Subcutaneous adipose tissue (tissue), 4 donors: ENCODE data around the gene BMERB1. TPM values are rescaled to one million over a fixed set of nuclear protein-coding genes. Genes with fewer than 3 reads are reported as not detected.

Experiments
- total RNA-seq, 4 donors: library from RNA; depleted of rRNA; stranded (reverse); fragments of >200 nt; gene quantifications; one replicate each; pipeline ENCODE4 v1.1.0, GENCODE V29; 2016
- TF ChIP-seq, protein P1 (sequence below): fragments of 450-650 bp; IDR thresholded peaks from one replicate; pipeline ENCODE4 v1.5.1; 2016; ENCODE audit warnings: low read depth, mild to moderate bottlenecking, control low read depth, antibody characterized with exemption, moderate library complexity

The BMERB1 gene
- total RNA-seq, 4 donors from 2014 or later: 21.8 to 72.2 (median 34.9) TPM

GRCh38 chr16:15507959-15508627 is 73.7 kb downstream of the BMERB1 start:
- TF ChIP-seq, protein P1, sequence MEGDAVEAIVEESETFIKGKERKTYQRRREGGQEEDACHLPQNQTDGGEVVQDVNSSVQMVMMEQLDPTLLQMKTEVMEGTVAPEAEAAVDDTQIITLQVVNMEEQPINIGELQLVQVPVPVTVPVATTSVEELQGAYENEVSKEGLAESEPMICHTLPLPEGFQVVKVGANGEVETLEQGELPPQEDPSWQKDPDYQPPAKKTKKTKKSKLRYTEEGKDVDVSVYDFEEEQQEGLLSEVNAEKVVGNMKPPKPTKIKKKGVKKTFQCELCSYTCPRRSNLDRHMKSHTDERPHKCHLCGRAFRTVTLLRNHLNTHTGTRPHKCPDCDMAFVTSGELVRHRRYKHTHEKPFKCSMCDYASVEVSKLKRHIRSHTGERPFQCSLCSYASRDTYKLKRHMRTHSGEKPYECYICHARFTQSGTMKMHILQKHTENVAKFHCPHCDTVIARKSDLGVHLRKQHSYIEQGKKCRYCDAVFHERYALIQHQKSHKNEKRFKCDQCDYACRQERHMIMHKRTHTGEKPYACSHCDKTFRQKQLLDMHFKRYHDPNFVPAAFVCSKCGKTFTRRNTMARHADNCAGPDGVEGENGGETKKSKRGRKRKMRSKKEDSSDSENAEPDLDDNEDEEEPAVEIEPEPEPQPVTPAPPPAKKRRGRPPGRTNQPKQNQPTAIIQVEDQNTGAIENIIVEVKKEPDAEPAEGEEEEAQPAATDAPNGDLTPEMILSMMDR: no peak

- TF ChIP-seq, protein P1: no peak
Observed at GRCh38 chr16:15509051-15509592, 74.7 kb downstream of the BMERB1 start.

DNA sequence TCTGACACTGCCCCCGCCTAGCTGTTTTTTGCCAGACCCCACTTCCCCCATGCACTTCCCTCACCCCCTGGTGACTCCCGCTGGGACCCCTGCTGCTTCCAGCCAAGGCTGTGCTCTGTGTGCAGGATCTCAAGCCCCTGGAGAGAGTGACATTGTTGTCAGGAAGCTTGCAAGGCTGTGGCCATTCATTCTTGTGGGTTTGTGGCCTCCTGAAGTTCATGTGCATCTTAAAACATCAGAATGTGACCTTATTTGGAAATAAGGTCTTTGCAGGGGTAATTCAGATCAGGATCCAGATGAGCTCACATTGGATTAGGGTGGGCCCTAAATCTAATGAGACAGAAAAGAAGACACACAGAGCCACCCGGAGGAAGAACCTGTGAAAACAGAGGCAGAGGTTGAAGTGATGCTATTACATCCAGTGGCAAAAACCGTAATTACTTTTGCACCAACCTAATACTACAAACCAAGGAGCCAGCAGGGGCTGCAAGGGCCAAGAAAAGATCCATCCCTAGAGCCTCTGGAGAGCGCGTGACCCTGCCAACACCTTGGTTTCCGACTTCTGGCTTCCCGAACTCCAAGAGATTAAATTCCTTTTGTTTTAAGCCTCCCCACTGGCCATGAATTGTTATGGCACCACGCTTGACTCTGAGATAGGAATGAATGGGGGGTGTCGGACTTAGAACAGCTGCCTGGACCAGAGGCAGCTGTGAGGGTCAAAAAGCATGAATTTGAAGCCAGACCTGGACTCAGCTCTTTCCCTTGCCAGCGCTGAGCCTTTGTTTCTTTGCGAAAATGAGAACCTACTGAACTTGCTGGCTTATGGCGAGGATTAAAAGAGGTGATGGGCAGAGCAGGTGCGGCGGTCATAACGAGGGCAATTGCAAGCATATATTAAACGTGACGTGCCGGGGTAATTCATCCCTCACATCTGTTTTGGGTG is 75.5 kb downstream of the BMERB1 start:
- TF ChIP-seq, protein P1: no peak

DNA sequence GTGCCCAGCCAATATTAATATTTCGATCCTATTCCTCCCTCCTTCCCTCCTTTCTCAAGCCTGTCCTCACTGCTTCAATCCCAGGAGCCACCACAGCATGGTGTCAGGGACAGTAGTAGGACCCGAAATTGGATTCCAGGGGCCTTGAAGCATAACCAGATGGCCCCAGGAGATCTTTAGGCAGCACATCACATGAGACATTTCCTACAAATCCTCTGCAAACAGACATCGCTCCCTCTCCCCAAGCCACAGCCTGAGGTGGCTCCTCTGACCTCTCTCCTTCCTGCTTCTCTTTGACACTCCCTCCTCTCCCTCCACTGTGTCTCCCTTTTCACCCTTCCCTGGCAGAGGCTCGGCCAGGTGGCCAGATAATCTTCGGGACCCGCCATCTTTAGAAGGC is 76.6 kb downstream of the BMERB1 start:
- TF ChIP-seq, protein P1: no peak

DNA sequence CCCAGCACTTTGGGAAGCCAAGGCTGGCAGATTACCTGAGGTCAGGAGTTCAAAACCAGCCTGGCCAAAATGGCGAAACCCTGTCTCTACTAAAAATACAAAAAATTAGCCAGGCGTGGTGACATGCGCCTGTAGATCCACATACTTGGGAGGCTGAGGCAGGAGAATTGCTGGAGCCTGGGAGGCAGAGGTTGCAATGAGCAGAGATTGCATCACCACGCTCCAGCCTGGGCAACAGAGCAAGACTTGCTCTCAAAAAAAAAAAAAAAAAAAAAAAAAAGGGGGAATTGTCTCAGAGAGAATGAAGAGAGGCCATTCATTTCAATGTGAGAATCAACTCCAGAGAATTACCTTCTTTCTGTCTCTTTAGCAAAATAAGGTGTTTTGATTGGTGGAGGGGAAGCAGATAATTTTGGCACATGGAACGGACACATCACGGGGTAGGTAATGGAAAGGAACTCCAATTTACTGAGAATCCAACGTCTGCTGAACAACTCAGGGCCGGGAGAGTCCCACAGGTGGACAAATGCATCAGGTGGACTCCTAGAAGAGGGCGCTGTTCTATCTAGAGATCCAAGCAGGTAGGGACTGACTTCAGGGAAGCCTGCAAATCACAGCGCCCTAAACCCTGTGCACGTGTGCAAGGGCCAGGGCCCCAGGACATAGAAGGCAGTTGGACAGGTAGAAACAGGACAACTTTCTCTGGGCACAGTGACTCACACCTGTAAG is 77.5 kb downstream of the BMERB1 start:
- TF ChIP-seq, protein P1: no peak

DNA sequence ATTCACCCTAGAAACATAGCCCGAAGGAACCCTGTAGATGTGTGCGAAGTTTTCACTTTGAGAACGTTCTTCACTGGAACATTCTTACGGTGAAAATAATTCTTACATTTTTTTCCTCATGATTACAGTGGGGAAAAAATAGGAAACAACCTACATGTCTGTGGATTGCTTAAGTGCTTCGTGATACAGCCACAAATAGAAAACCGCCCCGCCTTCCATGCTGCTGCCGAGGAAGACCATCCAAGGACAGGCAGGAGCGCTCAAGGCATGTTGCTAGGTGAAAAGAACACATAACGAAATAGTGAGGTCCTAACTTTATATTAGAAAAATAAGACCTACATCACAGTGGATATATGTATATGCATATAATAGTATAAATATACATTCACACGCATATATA is 78.8 kb downstream of the BMERB1 start:
- TF ChIP-seq, protein P1: no peak
